A549 treated with AZD2906 at 1 μM for 4 hours (cell line): ENCODE measurements around the gene UBE2U. TPM values are rescaled to one million over a fixed set of nuclear protein-coding genes. Genes with fewer than 3 reads are reported as not detected.

Experiments used
- total RNA-seq: library from RNA; stranded (reverse); fragments of 200-300 nt; extraction: Qiagen RNA extraction; gene quantifications from 5 replicates; pipeline ENCODE4 v1.2.3, GENCODE V29; 2022

UBE2U gene
- total RNA-seq, result not detected in 5 replicates

DNA sequence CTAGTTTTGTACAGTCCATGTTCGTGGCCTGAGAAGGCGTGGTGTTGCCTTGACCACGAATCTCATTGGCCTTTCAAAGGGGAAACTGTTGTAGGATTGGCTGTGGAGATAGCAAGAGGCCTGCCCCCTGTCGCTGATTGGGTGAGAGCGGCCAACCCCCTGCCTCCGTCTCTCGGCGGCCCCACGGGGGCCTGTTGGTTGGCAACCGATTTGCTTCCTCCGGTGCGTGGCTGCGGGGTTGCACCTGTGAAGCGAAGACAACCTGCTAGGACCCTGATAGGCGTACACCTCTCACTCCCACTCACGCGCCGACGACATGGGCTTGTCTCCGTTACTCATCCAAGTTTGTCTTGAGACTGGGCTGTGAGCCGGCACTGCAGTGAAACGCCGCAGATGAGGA is at the start of gene UBE2U:
Gene UBE2U, plus strand, starts transcription at position 204 of the 400 bp plus-strand sequence. CDS start 428 bp downstream, outside the sequence.

